ENCODE measurements around the gene KCNE2. TPM values are rescaled to one million over a fixed set of nuclear protein-coding genes. Genes with fewer than 3 reads are reported as not detected.

KCNE2 gene
- total and polyA plus RNA-seq, 2 experiments from 2014 or later: 0.28 to 0.55 TPM

- Histone ChIP-seq H3K79me2 (replicated peaks; ENCODE audit: insufficient read depth) (no peaks in the 10 kb centered on the region), H3K4me3 (no peak overlapping the region), H3K4me1 (ENCODE audit: insufficient read depth) (no peaks in the 10 kb centered on the region), H3K27ac (ENCODE audit: low read depth) (no peak overlapping the region), H4K20me1 (replicated peaks; ENCODE audit: insufficient read depth) (no peaks in the 10 kb centered on the region), H3F3A (replicated peaks; ENCODE audit: low read depth) (no peaks in the 10 kb centered on the region), H3K4me2 (no peak overlapping the region), H3K36me3 (ENCODE audit: insufficient read depth) (no peaks in the 10 kb centered on the region), H3K9me2 (ENCODE audit: insufficient read depth) (0 out of 2 replicates have a peak, but pooled peaks cover 9% of the 10 kb centered on the region), H2AFZ (no peak overlapping the region), H3K27me3 (ENCODE audit: insufficient read depth) (no peaks in the 10 kb centered on the region)
- H3K4me3 Mint-ChIP-seq: no peak overlapping the region
- no peaks in the 10 kb centered on the region for H3K36me3 Mint-ChIP-seq (ENCODE audit: low read depth)
- DNase-seq (ENCODE audit: low spot score) (no peak), ATAC-seq (no peak)
- H3K27me3 Mint-ChIP-seq (ENCODE audit: insufficient read depth, low read depth, poor library complexity): peaks cover 14% of the 10 kb centered on the region
- TF ChIP-seq JUNB (IDR thresholded peaks at IDR 0.05; ENCODE audit: unreplicated experiment) (no peak), CREB1 (CRISPR knock-in tag; IDR thresholded peaks at IDR 0.05; ENCODE audit: low read depth) (no peak), ZNF114 (CRISPR knock-in tag; IDR thresholded peaks at IDR 0.05) (no peak), NANOG (IDR thresholded peaks at IDR 0.05; ENCODE audit: borderline replicate concordance) (no peak), POLR2AphosphoS5 (IDR thresholded peaks at IDR 0.05; ENCODE audit: low read depth) (no peak), CTCF (conservative IDR thresholded peaks at IDR 0.05; ENCODE audit: low read depth in 2 of 2) (no peak), ETS1 (IDR thresholded peaks at IDR 0.05) (no peak), STAT1 (IDR thresholded peaks at IDR 0.05; ENCODE audit: unreplicated experiment) (no peak), REST (IDR thresholded peaks at IDR 0.05; ENCODE audit: unreplicated experiment) (no peak), ZNF331 (CRISPR knock-in tag; IDR thresholded peaks at IDR 0.05; ENCODE audit: low read depth) (no peak), EZH2 (IDR thresholded peaks at IDR 0.05; ENCODE audit: low read depth, unreplicated experiment) (no peak), EZH2phosphoT487 (IDR thresholded peaks at IDR 0.05; ENCODE audit: unreplicated experiment) (no peak), ZNF462 (CRISPR knock-in tag; IDR thresholded peaks at IDR 0.05) (no peak)
- peaks cover 8% of the 10 kb centered on the region for H3K9me3 Mint-ChIP-seq
- no peaks in the 10 kb centered on the region; the same call in 2 of the 3 replicates for H3K4me1 Mint-ChIP-seq
- no peak overlapping the region for H3K27ac Mint-ChIP-seq
Measured at GRCh38 chr21:34333121-34333739, 30.6 kb upstream of the KCNE2 start.

Measured in GM23338 (cell line).